Measurements from ENCODE around the gene CYTH1. TPM values are rescaled to one million over a fixed set of nuclear protein-coding genes. Genes with fewer than 3 reads are reported as not detected.

Gene CYTH1
- total RNA-seq, 1 experiment from 2014 or later: 29.6 TPM

GRCh38 chr17:78766743-78767294, 15.3 kb downstream of the CYTH1 start:
- no peak for DNase-seq
- H3K36me3 ChIP-seq (ENCODE audit: control insufficient read depth, insufficient read depth, low read length): no peaks in the 10 kb centered on the region
- H3K27me3 ChIP-seq (replicated peaks; ENCODE audit: control insufficient read depth, insufficient read depth, low read length): no peaks in the 10 kb centered on the region
- no peak for TF ChIP-seq CTCF (IDR thresholded peaks at IDR 0.05; ENCODE audit: insufficient read depth in 1 of 2, low read depth in 1 of 2, low read length in 1 of 2, severe bottlenecking in 1 of 2, unreplicated experiment in 1 of 2)
- BruUV-seq (replicated peaks): no TSS peak
- POLR2A ChIA-PET: no interaction called here
- H3K27me3 Mint-ChIP-seq (ENCODE audit: insufficient read depth, unreplicated experiment): no peaks in the 10 kb centered on the region
- no peak overlapping the region for H3K27ac Mint-ChIP-seq (ENCODE audit: unreplicated experiment)
- no peak overlapping the region for H3K4me3 ChIP-seq (ENCODE audit: low read depth, low read length)
- CTCF ChIA-PET: no interaction called here
- H3K4me1 Mint-ChIP-seq (ENCODE audit: low read depth, unreplicated experiment): no peaks in the 10 kb centered on the region
- no peaks in the 10 kb centered on the region; the same call in 1 of the 2 replicates for H3K4me1 ChIP-seq
- H3K36me3 Mint-ChIP-seq (ENCODE audit: insufficient read depth, unreplicated experiment): no peaks in the 10 kb centered on the region
- no peaks in the 10 kb centered on the region for H3K9me3 Mint-ChIP-seq (ENCODE audit: unreplicated experiment)
- intact Hi-C loops (cut with micrococcal nuclease; ENCODE audit: unreplicated experiment): no loop called here
- no peak overlapping the region for H3K4me3 Mint-ChIP-seq (ENCODE audit: unreplicated experiment)
- H3K9me3 ChIP-seq: no peaks in the 10 kb centered on the region

- Mint-ChIP-seq H3K4me1 (ENCODE audit: low read depth, unreplicated experiment) (no peaks in the 10 kb centered on the region), H3K27ac (ENCODE audit: unreplicated experiment) (no peak overlapping the region), H3K36me3 (ENCODE audit: insufficient read depth, unreplicated experiment) (no peaks in the 10 kb centered on the region), H3K27me3 (ENCODE audit: insufficient read depth, unreplicated experiment) (no peaks in the 10 kb centered on the region), H3K9me3 (ENCODE audit: unreplicated experiment) (no peaks in the 10 kb centered on the region), H3K4me3 (ENCODE audit: unreplicated experiment) (no peak overlapping the region)
- no peak for DNase-seq
- POLR2A ChIA-PET: interaction anchor here (0.6 kb wide), 1 partner anchor 237 kb away, joined by 6 read pairs; no protein-coding TSS in a partner anchor
- Histone ChIP-seq H3K27me3 (replicated peaks; ENCODE audit: control insufficient read depth, insufficient read depth, low read length) (no peaks in the 10 kb centered on the region), H3K4me1 (no peaks in the 10 kb centered on the region; the same call in 1 of the 2 replicates), H3K9me3 (no peaks in the 10 kb centered on the region), H3K4me3 (ENCODE audit: low read depth, low read length) (no peak overlapping the region), H3K36me3 (ENCODE audit: control insufficient read depth, insufficient read depth, low read length) (no peaks in the 10 kb centered on the region)
- no peak for TF ChIP-seq CTCF (IDR thresholded peaks at IDR 0.05; ENCODE audit: insufficient read depth in 1 of 2, low read depth in 1 of 2, low read length in 1 of 2, severe bottlenecking in 1 of 2, unreplicated experiment in 1 of 2)
- intact Hi-C loops (cut with micrococcal nuclease; ENCODE audit: unreplicated experiment): no loop called here
- CTCF ChIA-PET: no interaction called here
- no TSS peak for BruUV-seq (replicated peaks)
Measured at GRCh38 chr17:78766225-78766624, 15.8 kb downstream of the CYTH1 start.

GRCh38 chr17:78765821-78766220, 16.3 kb downstream of the CYTH1 start:
- no peaks in the 10 kb centered on the region for H3K27me3 ChIP-seq (replicated peaks; ENCODE audit: control insufficient read depth, insufficient read depth, low read length)
- H3K36me3 ChIP-seq (ENCODE audit: control insufficient read depth, insufficient read depth, low read length): no peaks in the 10 kb centered on the region
- ChIA-PET CTCF (no interaction called here), POLR2A (interaction anchor here (0.6 kb wide), 1 partner anchor 238 kb away, joined by 6 read pairs; no protein-coding TSS in a partner anchor)
- BruUV-seq (replicated peaks): no TSS peak
- no peak overlapping the region for H3K27ac Mint-ChIP-seq (ENCODE audit: unreplicated experiment)
- no peak for DNase-seq
- no peaks in the 10 kb centered on the region; the same call in 1 of the 2 replicates for H3K4me1 ChIP-seq
- no peaks in the 10 kb centered on the region for H3K4me1 Mint-ChIP-seq (ENCODE audit: low read depth, unreplicated experiment)
- no peaks in the 10 kb centered on the region for H3K9me3 Mint-ChIP-seq (ENCODE audit: unreplicated experiment)
- H3K4me3 ChIP-seq (ENCODE audit: low read depth, low read length): no peak overlapping the region
- H3K27me3 Mint-ChIP-seq (ENCODE audit: insufficient read depth, unreplicated experiment): no peaks in the 10 kb centered on the region
- no peaks in the 10 kb centered on the region for H3K9me3 ChIP-seq
- H3K36me3 Mint-ChIP-seq (ENCODE audit: insufficient read depth, unreplicated experiment): no peaks in the 10 kb centered on the region
- TF ChIP-seq CTCF (IDR thresholded peaks at IDR 0.05; ENCODE audit: insufficient read depth in 1 of 2, low read depth in 1 of 2, low read length in 1 of 2, severe bottlenecking in 1 of 2, unreplicated experiment in 1 of 2): no peak
- H3K4me3 Mint-ChIP-seq (ENCODE audit: unreplicated experiment): no peak overlapping the region
- intact Hi-C loops (cut with micrococcal nuclease; ENCODE audit: unreplicated experiment): no loop called here
